ENCODE measurements around the gene CCDC148. TPM values are rescaled to one million over a fixed set of nuclear protein-coding genes. Genes with fewer than 3 reads are reported as not detected.

The CCDC148 gene
- total RNA-seq, 1 donor from 2014 or later = 25.7 TPM

Small RNA genes within 50 kb of the gene (small RNA-seq; reads per million reads assigned to genes)
- not detected for gene RN7SL393P

Other genes with a start within 250 kb of the CCDC148 start
- gene PKP4, start 199 bp upstream of the CCDC148 start, total RNA-seq = 112 TPM